Neural progenitor cell (in vitro differentiated cells): ENCODE data around the gene TMEM169.

Experiments
- EZH2 ChIP-seq: fragments of 200-600 bp; sonication (generic); IDR thresholded peaks from 2 replicates; pipeline ENCODE4 v1.6.1; 2017; ENCODE audit warnings: antibody characterized with exemption, mild to moderate bottlenecking, moderate library complexity
- EZH2phosphoT487 ChIP-seq: fragments of 200-600 bp; sonication (generic); IDR thresholded peaks from 2 replicates; pipeline ENCODE4 v1.6.1; 2017; ENCODE audit warnings: antibody characterized with exemption
- TF ChIP-seq, protein P1 (sequence below): fragments of 200-600 bp; sonication (generic); IDR thresholded peaks from 2 replicates; pipeline ENCODE4 v1.5.1; 2017; ENCODE audit warnings: antibody characterized with exemption, mild to moderate bottlenecking

- TF ChIP-seq, protein P1, sequence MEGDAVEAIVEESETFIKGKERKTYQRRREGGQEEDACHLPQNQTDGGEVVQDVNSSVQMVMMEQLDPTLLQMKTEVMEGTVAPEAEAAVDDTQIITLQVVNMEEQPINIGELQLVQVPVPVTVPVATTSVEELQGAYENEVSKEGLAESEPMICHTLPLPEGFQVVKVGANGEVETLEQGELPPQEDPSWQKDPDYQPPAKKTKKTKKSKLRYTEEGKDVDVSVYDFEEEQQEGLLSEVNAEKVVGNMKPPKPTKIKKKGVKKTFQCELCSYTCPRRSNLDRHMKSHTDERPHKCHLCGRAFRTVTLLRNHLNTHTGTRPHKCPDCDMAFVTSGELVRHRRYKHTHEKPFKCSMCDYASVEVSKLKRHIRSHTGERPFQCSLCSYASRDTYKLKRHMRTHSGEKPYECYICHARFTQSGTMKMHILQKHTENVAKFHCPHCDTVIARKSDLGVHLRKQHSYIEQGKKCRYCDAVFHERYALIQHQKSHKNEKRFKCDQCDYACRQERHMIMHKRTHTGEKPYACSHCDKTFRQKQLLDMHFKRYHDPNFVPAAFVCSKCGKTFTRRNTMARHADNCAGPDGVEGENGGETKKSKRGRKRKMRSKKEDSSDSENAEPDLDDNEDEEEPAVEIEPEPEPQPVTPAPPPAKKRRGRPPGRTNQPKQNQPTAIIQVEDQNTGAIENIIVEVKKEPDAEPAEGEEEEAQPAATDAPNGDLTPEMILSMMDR, result no peak
- TF ChIP-seq EZH2phosphoT487, result no peak
- TF ChIP-seq EZH2, result no peak
Observed at GRCh38 chr2:216081487-216082116, at the start of gene TMEM169, which contains the start of gene PECR.
